ENCODE results near the gene CLCA1.

DNA sequence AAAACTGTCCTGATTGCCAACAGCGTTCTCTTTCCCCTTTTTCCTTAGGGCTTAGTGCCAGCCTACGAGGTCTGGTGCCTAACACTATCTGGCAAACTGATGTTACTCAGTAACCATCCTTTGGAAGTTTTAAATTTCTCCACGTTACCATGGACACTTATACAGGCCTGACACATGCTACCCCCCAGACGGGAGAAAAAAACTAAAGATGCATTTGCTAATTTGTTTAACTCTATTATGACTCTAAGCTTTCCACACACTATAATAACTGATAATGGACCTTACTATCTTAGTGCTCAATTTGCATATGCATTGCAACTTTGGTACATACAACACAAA is 36.8 kb downstream of the CLCA1 start:
- TF ChIP-seq CTCF (IDR thresholded peaks at IDR 0.05) (no peak), EZH2 (IDR thresholded peaks at IDR 0.05) (no peak)
